DMS53 treated with DMSO at 0.1 percent for 48 hours (cell line): ENCODE results near the gene HSPA1L.
"Not testable (repeated sequence)": the region's sequence is repeated elsewhere in the genome, so short reads cannot be mapped to it uniquely, and the experiment has no call there.

Experiments
- DNase-seq: peaks from one replicate; lab custom pipeline; 2025; ENCODE audit not compliant: unreplicated experiment; lab: John Stamatoyannopoulos, UW

The HSPA1L gene

GRCh38 chr6:31815025-31815838 lies at the start of gene HSPA1L, which contains the start of gene HSPA1A:
Gene HSPA1L (minus strand): TSS chr6:31815283. CDS start chr6:31811972, 3,311 bp downstream.
Gene HSPA1A (plus strand): TSS chr6:31815543. CDS start chr6:31815757, 214 bp downstream.
- peak; percentile 94 for DNase-seq

- no peak for DNase-seq
Observed at GRCh38 chr6:31864818-31865204, 49.7 kb upstream of the HSPA1L start.

GRCh38 chr6:31864123-31864562 lies 49.1 kb upstream of the HSPA1L start:
- not testable (repeated sequence) for DNase-seq

GRCh38 chr6:31862344-31863235 lies 47.5 kb upstream of the HSPA1L start, which contains the start of gene NEU1:
Gene NEU1 (minus strand): TSS chr6:31862821. CDS start chr6:31862776, 45 bp downstream.
- peak; percentile 99 for DNase-seq

GRCh38 chr6:31861919-31862343 lies 46.8 kb upstream of the HSPA1L start:
- DNase-seq, result no peak

- no peak for DNase-seq
Observed at GRCh38 chr6:31861150-31861549, 46.1 kb upstream of the HSPA1L start.

GRCh38 chr6:31860349-31860748 lies 45.3 kb upstream of the HSPA1L start:
- no peak for DNase-seq

GRCh38 chr6:31859923-31860322 lies 44.8 kb upstream of the HSPA1L start:
- DNase-seq, result no peak

- DNase-seq, result no peak
Observed at GRCh38 chr6:31858707-31859106, 43.6 kb upstream of the HSPA1L start.

GRCh38 chr6:31857774-31858173 lies 42.7 kb upstream of the HSPA1L start:
- not testable (repeated sequence) for DNase-seq

- DNase-seq, result not testable (repeated sequence)
Observed at GRCh38 chr6:31851980-31852718, 37.1 kb upstream of the HSPA1L start.

GRCh38 chr6:31851485-31851832 lies 36.4 kb upstream of the HSPA1L start:
- no peak for DNase-seq

- no peak for DNase-seq
Observed at GRCh38 chr6:31850765-31851484, 35.8 kb upstream of the HSPA1L start.

GRCh38 chr6:31847276-31847978 lies 32.3 kb upstream of the HSPA1L start:
- no peak for DNase-seq

GRCh38 chr6:31844507-31844906 lies 29.4 kb upstream of the HSPA1L start:
- DNase-seq, result no peak

GRCh38 chr6:31842053-31842452 lies 27.0 kb upstream of the HSPA1L start:
- DNase-seq, result no peak

- not testable (repeated sequence) for DNase-seq
Observed at GRCh38 chr6:31839779-31840126, 24.7 kb upstream of the HSPA1L start.

- DNase-seq, result no peak
Observed at GRCh38 chr6:31838968-31839367, 23.9 kb upstream of the HSPA1L start.

GRCh38 chr6:31838114-31838553 lies 23.1 kb upstream of the HSPA1L start:
- DNase-seq, result not testable (repeated sequence)
